Measurements from ENCODE around the gene GALNTL6.

GALNTL6 gene

DNA sequence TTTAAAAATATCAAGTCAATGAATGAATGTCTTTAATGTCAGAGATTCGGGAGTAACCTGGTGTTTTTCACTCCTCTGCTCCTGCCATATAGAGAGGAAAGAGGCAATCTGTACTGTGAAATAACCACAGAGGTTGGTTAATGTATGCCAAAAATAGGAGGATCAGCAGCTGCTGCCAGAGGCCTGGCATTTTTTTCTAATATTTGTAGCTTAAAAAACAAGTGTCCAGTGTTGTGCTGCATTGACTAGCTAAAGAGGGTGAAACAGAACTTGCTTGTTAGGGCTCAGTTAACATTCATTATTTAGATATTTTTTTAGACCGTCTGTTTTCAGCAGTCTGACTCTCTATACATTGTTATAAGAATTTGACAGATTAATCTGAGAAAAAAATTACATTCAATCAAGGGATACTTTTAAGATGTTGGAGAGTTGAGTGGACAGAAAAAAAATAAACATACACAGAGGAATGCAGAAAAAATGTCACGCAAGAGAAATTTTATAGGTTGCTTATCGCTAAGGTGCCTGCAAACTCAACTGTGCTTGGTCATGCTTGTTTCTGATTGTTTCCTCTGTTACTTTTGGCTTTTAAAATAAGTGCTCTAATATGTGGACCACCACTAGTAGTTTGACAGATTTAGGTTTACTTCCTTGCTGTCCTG, 963.1 kb downstream of the GALNTL6 start:
- TF ChIP-seq, protein P1, sequence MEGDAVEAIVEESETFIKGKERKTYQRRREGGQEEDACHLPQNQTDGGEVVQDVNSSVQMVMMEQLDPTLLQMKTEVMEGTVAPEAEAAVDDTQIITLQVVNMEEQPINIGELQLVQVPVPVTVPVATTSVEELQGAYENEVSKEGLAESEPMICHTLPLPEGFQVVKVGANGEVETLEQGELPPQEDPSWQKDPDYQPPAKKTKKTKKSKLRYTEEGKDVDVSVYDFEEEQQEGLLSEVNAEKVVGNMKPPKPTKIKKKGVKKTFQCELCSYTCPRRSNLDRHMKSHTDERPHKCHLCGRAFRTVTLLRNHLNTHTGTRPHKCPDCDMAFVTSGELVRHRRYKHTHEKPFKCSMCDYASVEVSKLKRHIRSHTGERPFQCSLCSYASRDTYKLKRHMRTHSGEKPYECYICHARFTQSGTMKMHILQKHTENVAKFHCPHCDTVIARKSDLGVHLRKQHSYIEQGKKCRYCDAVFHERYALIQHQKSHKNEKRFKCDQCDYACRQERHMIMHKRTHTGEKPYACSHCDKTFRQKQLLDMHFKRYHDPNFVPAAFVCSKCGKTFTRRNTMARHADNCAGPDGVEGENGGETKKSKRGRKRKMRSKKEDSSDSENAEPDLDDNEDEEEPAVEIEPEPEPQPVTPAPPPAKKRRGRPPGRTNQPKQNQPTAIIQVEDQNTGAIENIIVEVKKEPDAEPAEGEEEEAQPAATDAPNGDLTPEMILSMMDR (IDR thresholded peaks at IDR 0.05; ENCODE audit: borderline replicate concordance, insufficient read depth, low read depth, low read length): no peak
- no peak overlapping the region for H3K4me3 ChIP-seq (ENCODE audit: low read depth, low read length)

- TF ChIP-seq, protein P1 (IDR thresholded peaks at IDR 0.05; ENCODE audit: borderline replicate concordance, insufficient read depth, low read depth, low read length): no peak
- H3K4me3 ChIP-seq (ENCODE audit: low read depth, low read length): no peak overlapping the region
Measured at GRCh38 chr4:172777729-172778431, 964.7 kb downstream of the GALNTL6 start.

DNA sequence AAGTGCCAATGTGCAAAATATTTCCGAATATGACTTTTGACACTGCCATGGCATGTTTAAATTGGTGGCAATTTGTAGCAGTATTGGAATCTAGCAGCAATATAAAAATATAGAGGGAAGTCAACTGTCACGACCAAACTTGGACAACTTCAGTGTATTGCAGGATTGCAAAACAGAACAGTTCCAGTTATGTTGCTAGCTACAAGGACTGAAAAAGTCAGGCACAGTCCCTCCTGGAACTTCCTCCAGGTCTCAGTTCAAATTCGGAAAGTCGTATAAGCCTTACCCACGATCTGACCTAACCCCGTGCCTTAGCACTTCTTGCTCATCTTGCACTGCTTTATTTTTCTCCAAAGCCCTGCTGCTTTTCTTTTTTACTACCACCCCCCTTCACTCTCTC, 965.4 kb downstream of the GALNTL6 start:
- H3K4me3 ChIP-seq (ENCODE audit: low read depth, low read length): no peak overlapping the region
- TF ChIP-seq, protein P1 (IDR thresholded peaks at IDR 0.05; ENCODE audit: borderline replicate concordance, insufficient read depth, low read depth, low read length): no peak

DNA sequence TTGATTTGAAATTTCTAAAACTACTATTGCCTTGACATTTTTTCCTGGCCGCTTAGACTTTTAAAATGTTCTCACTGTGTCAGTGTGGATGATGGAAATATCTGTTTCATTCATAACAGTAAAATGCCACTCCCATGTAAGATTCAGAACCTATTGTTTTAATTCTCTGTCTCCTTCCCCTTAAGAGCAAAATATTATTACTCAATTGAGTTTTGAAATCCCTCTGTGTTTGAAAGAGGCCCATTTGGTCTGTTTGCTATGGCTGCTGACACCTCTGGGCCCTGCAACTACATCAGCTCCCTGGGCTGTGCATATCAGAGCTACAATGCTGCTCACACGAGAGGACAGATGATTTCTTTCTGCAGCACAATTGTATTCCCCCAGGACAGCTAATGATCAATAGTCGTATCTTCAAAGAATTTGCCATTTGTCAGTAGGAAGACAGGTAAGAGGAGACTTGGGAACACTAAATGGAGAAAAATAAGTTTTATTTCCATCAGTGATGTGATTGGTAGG, 967.4 kb downstream of the GALNTL6 start:
- H3K4me3 ChIP-seq (ENCODE audit: low read depth, low read length): no peak overlapping the region
- TF ChIP-seq, protein P1 (IDR thresholded peaks at IDR 0.05; ENCODE audit: borderline replicate concordance, insufficient read depth, low read depth, low read length): no peak

DNA sequence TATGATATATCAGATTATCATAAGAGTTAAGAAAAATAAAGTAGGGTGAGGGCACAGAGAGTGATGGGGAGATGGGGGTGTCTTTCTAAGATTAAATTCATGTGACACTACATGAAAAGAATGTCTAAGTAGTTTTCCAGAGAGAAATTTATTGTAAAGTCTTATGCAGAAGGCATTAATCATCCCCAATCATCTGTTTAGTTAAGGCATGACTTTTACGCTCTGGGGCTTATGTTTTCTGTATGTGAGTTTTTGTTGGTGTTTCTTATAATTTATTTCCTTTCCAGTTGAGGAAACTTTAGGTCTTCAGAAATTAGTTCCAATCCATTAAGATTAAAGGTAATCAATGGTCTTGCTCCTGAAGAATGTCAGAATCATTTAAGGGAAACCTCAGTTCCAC, 972.4 kb downstream of the GALNTL6 start:
- TF ChIP-seq, protein P1 (IDR thresholded peaks at IDR 0.05; ENCODE audit: borderline replicate concordance, insufficient read depth, low read depth, low read length): no peak
- no peak overlapping the region for H3K4me3 ChIP-seq (ENCODE audit: low read depth, low read length)

DNA sequence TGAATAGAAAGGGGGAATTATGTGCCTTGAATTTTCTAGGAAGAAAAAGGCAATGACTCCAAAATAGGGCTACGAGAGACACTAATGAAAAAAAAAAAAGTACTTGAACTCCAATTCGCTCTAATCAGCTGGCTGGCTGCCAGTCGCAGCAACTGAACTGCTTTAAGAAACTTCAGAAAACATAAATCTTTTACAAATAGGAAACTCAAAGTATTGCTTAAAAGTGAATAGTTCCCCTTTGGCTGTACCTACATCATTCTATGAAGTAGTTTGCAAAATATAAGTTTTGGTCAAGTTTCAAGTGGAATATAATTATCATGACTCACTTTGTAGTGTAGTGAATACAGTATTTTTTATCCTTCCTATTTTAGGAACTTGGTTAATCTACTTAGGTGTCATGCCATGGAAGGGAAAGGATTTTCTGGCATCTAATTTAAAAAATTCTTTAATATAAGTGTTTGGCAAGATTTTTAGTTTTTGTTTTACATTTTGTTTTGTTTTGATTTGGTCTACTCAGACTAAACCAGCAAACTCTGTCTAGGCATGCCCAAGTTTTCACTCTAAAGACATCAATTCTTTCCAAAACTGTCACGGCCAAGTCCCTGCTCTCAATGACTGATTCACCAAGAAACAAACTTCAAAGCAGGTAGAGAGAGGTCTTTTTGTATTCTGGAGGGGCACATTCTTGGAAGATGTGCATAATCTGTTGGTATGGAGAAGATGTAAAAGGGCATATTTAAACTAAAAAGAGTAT, 973.0 kb downstream of the GALNTL6 start:
- TF ChIP-seq, protein P1 (IDR thresholded peaks at IDR 0.05; ENCODE audit: borderline replicate concordance, insufficient read depth, low read depth, low read length): no peak
- no peak overlapping the region for H3K4me3 ChIP-seq (ENCODE audit: low read depth, low read length)
